Measurements from ENCODE around the gene HBD. TPM values are rescaled to one million over a fixed set of nuclear protein-coding genes. Genes with fewer than 3 reads are reported as not detected.

Gene HBD
- polyA plus RNA-seq, 1 of the 3 experiments (the other 2 are of a cell fraction): not detected

DNA sequence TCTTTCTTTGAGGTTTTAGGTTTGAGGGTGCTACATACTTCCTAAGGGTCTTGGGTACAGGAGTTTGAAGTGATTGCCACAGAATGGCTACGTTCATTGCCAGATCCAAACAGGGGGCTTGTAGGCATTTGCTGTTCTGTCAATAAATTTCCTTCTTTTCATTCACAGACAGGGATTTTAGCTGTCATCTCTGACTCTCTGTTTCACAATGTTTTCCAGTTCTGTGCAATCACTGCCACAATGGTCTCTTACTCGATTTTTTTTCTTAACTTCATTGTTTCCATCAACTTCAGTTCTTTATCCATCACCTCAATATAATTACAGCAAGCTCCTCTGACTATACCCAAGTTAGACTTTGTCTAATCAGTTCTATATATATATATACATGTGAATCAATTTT lies 6.2 kb upstream of the HBD start (continued):
- TF ChIP-seq, protein P1, sequence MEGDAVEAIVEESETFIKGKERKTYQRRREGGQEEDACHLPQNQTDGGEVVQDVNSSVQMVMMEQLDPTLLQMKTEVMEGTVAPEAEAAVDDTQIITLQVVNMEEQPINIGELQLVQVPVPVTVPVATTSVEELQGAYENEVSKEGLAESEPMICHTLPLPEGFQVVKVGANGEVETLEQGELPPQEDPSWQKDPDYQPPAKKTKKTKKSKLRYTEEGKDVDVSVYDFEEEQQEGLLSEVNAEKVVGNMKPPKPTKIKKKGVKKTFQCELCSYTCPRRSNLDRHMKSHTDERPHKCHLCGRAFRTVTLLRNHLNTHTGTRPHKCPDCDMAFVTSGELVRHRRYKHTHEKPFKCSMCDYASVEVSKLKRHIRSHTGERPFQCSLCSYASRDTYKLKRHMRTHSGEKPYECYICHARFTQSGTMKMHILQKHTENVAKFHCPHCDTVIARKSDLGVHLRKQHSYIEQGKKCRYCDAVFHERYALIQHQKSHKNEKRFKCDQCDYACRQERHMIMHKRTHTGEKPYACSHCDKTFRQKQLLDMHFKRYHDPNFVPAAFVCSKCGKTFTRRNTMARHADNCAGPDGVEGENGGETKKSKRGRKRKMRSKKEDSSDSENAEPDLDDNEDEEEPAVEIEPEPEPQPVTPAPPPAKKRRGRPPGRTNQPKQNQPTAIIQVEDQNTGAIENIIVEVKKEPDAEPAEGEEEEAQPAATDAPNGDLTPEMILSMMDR (IDR thresholded peaks at IDR 0.05): no peak
- TF ChIP-seq, protein P2, sequence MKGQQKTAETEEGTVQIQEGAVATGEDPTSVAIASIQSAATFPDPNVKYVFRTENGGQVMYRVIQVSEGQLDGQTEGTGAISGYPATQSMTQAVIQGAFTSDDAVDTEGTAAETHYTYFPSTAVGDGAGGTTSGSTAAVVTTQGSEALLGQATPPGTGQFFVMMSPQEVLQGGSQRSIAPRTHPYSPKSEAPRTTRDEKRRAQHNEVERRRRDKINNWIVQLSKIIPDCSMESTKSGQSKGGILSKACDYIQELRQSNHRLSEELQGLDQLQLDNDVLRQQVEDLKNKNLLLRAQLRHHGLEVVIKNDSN (IDR thresholded peaks at IDR 0.05; ENCODE audit: borderline replicate concordance, low read depth): no peak
- TF ChIP-seq RFX5 (IDR thresholded peaks at IDR 0.05; ENCODE audit: low read length) (no peak), RCOR1 (IDR thresholded peaks at IDR 0.05; ENCODE audit: low read length) (no peak)
- TF ChIP-seq, protein P3, sequence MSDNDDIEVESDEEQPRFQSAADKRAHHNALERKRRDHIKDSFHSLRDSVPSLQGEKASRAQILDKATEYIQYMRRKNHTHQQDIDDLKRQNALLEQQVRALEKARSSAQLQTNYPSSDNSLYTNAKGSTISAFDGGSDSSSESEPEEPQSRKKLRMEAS (IDR thresholded peaks at IDR 0.05; ENCODE audit: low read depth): no peak

DNA sequence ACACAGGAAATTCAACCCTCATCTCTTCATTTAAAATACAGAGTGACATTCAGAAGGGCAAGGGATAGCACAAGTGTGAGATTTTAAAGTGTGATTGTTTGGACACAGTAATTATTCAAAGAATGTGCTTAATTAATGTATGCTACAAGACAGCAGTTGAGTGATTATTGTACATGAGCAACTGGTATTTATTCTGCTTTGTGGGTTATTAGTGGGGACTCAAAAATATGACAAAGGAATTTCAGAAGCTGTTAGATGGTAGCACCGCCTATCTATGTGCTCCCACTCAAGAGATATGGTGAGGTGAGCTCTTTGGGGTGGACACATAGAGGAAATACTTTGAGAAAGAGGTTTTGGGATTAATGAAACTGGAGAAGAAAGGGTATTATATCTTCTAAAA lies 5.8 kb upstream of the HBD start:
- ChIA-PET POLR2A (no interaction called here), CTCF (no interaction called here)
- WGBS (ENCODE audit: low lambda C conversion rate): 0% methylated on average over 1 of the region's 1 CpG
- Histone ChIP-seq H3F3A (replicated peaks; ENCODE audit: insufficient read depth) (no peaks in the 10 kb centered on the region), H2AFZ (ENCODE audit: low read depth) (no peak overlapping the region), H3K27me3 (ENCODE audit: insufficient read depth) (no peaks in the 10 kb centered on the region; the same call in 1 of the 2 replicates), H3K36me3 (replicated peaks in 1 of 2; ENCODE audit: control insufficient read depth in 1 of 2, insufficient read depth in 2 of 2, low read length in 1 of 2) (no peaks in the 10 kb centered on the region), H3K79me2 (ENCODE audit: insufficient read depth) (no peaks in the 10 kb centered on the region), H3K9me3 (no peaks in the 10 kb centered on the region), H3K27ac (ENCODE audit: low read depth in 2 of 2, low read length in 1 of 2) (no peak overlapping the region), H3K9ac (no peak overlapping the region), H3K4me3 (ENCODE audit: low read depth in 2 of 2, low read length in 1 of 2) (no peak overlapping the region), H4K20me1 (ENCODE audit: insufficient read depth) (no peaks in the 10 kb centered on the region), H3K4me2 (no peak overlapping the region), H3K9me2 (no peaks in the 10 kb centered on the region), H3K4me1 (ENCODE audit: control insufficient read depth in 1 of 2, insufficient read depth in 2 of 2, low read depth in 1 of 2, low read length in 1 of 2) (no peaks in the 10 kb centered on the region)
- TF ChIP-seq, protein P1 (IDR thresholded peaks at IDR 0.05): no peak
- TF ChIP-seq NRF1 (IDR thresholded peaks at IDR 0.05; ENCODE audit: low read depth, low read length): no peak
- TF ChIP-seq FOXJ3 (CRISPR knock-in tag; IDR thresholded peaks at IDR 0.05): no peak
- TF ChIP-seq POLR2AphosphoS5 (IDR thresholded peaks at IDR 0.05; ENCODE audit: low read depth, low read length): no peak
- TF ChIP-seq, protein P4, sequence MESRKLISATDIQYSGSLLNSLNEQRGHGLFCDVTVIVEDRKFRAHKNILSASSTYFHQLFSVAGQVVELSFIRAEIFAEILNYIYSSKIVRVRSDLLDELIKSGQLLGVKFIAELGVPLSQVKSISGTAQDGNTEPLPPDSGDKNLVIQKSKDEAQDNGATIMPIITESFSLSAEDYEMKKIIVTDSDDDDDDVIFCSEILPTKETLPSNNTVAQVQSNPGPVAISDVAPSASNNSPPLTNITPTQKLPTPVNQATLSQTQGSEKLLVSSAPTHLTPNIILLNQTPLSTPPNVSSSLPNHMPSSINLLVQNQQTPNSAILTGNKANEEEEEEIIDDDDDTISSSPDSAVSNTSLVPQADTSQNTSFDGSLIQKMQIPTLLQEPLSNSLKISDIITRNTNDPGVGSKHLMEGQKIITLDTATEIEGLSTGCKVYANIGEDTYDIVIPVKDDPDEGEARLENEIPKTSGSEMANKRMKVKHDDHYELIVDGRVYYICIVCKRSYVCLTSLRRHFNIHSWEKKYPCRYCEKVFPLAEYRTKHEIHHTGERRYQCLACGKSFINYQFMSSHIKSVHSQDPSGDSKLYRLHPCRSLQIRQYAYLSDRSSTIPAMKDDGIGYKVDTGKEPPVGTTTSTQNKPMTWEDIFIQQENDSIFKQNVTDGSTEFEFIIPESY (IDR thresholded peaks at IDR 0.05; ENCODE audit: borderline replicate concordance, low read depth): no peak
- no peak for TF ChIP-seq TEAD4 (IDR thresholded peaks at IDR 0.05; ENCODE audit: borderline replicate concordance, insufficient read depth)
- TF ChIP-seq CHD2 (IDR thresholded peaks at IDR 0.05; ENCODE audit: low read length, partially characterized antibody): no peak
- TF ChIP-seq EZH2phosphoT487 (IDR thresholded peaks at IDR 0.05; ENCODE audit: borderline replicate concordance, low read depth): no peak
- no peak for TF ChIP-seq FOSL2 (IDR thresholded peaks at IDR 0.05; ENCODE audit: borderline replicate concordance, low read depth)
- TF ChIP-seq JUND (IDR thresholded peaks at IDR 0.05): no peak
- TF ChIP-seq SMC3 (IDR thresholded peaks at IDR 0.05; ENCODE audit: low read depth, low read length): no peak
- TF ChIP-seq RFX5 (IDR thresholded peaks at IDR 0.05; ENCODE audit: low read length): no peak
- TF ChIP-seq RAD21 (IDR thresholded peaks at IDR 0.05; ENCODE audit: low read length): no peak
- no peak for TF ChIP-seq FOXM1 (IDR thresholded peaks at IDR 0.05; ENCODE audit: low read depth)
- TF ChIP-seq, protein P5, sequence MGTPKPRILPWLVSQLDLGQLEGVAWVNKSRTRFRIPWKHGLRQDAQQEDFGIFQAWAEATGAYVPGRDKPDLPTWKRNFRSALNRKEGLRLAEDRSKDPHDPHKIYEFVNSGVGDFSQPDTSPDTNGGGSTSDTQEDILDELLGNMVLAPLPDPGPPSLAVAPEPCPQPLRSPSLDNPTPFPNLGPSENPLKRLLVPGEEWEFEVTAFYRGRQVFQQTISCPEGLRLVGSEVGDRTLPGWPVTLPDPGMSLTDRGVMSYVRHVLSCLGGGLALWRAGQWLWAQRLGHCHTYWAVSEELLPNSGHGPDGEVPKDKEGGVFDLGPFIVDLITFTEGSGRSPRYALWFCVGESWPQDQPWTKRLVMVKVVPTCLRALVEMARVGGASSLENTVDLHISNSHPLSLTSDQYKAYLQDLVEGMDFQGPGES (IDR thresholded peaks at IDR 0.05; ENCODE audit: low read depth, low read length): no peak
- TF ChIP-seq EP300 (IDR thresholded peaks at IDR 0.05; ENCODE audit: borderline replicate concordance in 1 of 2, low read depth in 1 of 2, low read length in 1 of 2): no peak
- DNase-seq: no peak

Measured in SK-N-SH (cell line).